NCI-H1092 (cell line): ENCODE results near the gene TTC23L.
"Not testable (repeated sequence)": the region's sequence is repeated elsewhere in the genome, so short reads cannot be mapped to it uniquely, and the experiment has no call there.

Source experiments
- DNase-seq: peaks from one replicate; lab custom pipeline; 2025; lab: John Stamatoyannopoulos, UW

TTC23L gene, protein sequence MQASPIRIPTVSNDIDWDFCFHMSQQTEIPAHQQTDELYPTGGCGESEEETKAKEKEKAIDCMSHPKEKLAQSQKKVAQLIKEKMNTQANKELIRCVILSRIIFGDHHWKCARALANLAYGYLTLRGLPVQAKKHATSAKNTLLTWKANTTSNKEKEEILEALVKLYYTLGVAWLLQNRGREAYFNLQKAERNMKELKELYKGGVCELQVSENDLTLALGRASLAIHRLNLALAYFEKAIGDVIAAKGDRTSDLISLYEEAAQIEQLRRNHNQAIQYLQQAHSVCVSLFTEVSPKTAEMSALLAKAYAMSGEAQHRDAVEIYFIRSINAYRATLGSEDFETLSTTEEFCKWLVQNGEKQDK

DNA sequence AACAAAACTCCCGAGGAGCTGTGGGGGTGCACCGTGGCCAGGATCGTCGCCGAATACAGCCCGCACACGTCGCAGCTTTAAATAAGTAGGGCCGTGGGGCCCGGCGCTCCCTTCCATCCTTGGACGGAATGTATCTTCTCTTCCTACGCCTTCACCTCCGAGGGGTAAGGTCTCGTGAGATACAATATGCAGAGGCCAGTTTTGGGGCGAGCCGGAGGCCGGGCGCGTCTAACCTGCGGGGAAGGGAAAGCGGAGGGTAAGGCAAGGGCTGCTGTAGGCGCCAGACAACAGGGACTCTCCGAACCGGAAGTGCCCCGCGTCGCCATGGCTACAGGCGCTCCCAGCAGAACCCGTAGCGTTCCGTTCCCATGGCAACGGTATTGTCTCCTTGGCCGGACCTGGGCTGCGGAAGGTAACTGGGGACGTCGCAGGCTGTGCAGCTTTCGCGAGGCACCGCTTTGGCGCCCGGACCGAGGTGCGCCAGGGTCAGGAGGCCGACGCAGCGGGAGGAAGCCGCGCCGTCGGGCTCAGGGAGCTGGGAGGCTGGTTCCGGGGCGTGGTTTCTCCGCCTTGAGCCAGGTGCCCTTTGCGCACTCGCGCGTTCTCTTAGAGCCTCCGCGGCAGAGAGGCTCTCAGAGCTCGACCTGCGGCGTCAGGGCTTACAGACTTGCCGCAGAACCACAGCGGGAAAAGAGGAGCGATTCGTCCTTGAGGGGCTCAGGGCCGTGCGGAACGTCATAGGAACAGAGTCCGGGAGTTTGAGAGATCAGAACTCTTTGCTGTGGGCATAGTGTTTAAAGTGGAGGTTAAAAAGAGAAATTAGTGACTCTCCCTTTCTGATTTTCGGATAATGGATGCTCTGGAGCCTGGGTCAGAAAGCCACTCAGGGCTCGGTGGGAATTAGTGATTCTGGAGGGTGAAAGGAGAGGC is at the start of gene TTC23L:
TSS of gene TTC23L (plus strand) at position 380 of the 930 bp plus-strand sequence. CDS start 1,508 bp downstream, outside the sequence.
- DNase-seq, result peak; percentile 96

DNA sequence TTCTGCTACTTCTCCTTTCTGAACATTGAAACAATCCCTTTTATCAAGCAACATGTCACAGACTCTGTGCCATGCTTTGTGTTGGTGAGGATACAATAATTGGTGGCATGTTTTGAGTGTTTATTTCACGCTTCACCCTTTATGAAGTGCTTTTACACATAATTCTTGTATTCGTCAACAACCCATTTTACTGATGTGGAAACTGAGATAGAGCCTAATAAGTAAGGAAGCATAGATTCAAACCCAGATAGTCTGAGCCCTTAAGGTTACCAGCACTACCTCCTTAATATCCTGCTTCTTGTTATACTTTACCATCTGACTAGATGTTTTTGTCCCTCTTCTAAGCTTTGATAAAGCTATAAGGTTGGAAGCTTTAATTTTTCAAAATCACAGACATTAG is 49.3 kb upstream of the TTC23L start:
- DNase-seq, result no peak

DNA sequence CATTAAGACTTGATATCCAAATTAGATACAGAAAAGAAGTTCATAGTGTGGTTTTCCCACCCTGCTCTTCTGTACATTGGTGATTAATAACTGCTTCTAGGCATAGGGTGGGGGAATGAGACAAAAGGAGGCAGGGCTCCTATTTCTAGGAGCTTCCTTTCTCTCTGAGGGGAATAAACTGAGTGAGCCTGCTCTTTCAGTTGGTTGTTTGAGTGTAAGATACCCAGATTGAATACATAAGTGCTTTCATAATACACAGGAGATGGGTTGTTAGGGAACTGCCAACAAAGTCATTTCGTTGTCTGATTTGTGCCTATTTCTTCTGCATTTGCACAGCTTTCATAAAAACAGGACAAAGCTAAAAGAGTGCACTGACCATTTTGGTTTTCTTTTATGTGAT is 48.9 kb upstream of the TTC23L start:
- DNase-seq, result no peak

DNA sequence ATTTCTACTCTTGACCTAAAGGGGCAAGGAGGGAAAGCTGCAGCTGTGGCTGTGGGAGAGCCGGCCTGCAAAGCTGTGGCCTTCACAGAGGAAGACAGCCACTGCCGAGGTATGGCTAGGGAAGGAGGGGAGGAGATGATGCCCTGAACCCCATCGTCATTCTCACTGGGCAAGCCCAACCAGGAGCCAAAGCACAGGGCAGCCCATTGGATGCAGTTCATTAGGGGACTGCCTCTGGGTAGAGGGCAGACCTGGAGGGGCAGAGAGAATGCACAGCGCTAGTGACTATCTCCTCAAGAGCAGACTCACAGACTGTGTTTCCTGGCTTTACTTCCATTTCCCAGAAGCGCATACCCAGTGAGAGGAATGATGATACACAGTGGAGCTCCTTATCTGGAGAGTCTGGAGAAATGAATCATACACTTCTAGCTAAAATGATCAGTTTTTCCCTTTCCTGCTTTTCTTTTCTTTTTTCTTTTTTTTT is 47.2 kb upstream of the TTC23L start:
- DNase-seq, result no peak

DNA sequence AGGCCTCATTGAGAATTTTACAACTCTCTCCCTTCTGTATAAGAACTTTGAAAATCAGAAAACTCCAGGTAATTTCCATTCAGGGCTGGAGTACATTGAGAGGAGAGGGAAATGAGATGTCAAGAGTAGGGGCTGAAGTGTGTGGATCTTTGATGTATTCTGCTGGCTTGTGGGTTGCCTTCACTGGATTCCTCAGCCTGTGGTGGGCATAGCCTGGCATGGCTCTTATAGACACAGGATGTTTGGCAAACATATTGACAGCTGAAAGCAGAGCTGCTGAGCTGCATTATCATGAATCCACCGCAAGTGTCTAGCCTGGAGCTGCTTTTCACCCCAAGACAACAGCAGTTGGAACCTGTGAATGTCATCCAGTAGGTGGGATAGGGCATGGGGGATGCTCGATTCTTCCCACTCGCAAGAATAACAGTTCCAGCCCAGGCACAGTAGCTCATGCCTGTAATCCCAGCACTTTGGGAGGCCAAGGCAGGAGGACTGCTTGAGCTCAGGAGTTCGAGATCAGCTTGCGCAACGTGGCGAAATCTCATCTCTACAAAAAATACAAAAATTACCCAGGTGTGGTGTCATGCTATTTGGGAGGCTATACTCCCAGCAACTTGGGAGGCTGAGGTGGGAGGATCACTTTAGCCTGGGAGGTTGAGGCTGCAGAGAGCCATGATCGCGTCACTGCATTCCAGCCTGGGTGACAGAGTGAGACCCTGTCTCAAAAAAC is 36.0 kb upstream of the TTC23L start:
- DNase-seq, result no peak

DNA sequence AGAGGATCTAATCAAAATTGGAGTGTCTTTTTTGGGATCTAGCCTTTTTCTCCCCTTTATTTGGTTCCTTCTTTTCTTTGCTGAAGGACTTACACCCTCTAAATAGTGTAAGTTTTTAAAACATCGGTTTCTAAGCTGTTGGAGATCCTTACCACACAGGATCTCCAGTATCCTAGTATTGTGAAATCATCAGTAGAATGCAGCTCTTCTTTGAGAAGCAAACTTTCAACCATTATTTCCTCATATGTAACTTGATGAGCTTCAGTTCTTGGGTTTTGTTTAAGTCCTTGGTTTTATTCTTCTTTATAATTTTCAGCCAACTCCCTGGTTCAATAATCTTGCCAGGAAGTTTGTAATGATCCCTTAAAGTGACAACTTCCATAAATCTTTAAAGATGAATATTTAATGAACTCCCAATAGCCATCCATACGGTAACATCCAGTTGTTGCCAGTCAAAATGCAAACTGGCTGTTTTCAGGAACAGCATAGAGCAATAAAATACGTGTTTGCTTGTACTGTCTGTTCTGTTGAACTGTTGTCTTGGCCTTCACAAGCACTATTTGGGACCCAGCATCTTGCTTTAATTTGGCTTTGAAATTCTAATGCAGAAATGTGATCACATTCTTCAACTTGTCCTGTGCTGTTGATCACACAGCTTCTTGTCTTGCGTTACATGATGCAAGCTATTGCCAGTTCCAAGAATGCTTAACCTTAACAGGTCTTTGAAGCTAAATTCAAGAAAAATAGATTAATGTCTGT is 34.8 kb upstream of the TTC23L start:
- DNase-seq, result no peak

DNA sequence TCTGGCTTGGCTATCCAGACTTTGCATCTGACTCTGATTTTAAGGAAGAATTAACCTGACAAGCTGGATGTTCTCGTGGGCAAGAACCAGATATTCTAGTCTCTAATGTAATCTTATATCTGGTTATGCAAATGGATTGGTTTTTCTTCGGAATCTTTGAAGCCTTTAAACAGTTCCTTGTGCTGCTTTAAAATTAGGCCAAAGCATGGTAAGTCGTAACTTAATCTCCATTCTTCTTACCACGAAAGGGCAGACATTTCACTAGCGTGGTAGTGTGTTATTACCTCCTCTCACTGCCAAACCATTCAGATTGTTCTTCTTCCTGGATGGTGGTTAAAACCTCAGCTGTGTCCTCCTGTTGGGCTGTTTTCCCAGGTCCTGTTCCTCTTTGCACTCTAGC is 34.1 kb upstream of the TTC23L start:
- DNase-seq, result no peak

DNA sequence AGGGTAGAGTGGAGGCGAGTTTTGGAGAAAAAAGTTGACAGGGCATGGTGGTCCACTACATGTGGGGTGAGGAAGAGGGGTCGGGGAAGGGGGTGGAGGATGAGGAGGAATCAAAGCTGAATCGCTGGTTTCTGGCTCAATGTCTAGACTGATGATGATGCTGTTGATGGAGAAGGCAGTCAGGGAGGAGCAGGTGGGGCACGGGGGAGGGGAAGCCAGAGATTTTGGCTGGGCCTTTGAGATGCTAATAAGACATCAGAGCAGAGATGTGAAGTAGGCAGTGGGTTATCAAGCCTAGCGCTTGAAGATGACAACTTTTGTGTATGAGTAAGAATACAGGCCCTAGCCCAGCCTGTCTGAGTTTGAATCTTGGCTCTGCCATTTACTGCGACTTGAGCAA is 32.4 kb upstream of the TTC23L start:
- no peak for DNase-seq

DNA sequence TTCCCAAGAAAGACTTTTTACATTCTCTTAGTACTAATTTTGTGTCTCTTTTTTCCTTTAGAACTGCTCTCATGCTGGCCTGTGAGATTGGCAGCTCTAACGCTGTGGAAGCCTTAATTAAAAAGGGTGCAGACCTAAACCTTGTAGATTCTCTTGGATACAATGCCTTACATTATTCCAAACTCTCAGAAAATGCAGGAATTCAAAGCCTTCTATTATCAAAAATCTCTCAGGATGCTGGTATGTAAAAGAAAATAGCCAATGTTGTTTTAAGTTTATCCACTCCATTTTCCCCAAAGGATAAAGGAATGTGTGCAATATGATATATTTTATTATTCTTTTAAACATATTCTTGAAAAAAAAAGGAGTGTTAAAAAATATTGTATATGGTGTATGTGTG is 27.3 kb upstream of the TTC23L start:
- DNase-seq, result no peak

DNA sequence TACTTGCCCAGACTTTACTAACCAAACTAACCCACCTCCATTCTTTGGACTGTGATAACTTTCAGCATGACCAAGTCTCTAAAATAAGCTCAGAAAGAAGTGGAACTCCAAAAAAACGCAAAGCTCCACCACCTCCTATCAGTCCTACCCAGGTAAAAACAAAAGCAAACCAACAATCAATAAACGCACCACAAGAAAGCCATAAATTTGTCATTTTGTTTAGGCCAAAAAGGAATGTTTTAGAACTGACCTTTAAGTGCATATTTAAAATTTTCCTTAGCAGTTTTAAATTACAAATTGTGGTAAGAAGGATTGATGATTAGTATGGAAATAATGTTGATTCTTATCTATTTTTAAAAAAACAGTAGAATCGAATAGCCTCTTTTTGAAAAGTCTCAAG is 25.5 kb upstream of the TTC23L start:
- no peak for DNase-seq

DNA sequence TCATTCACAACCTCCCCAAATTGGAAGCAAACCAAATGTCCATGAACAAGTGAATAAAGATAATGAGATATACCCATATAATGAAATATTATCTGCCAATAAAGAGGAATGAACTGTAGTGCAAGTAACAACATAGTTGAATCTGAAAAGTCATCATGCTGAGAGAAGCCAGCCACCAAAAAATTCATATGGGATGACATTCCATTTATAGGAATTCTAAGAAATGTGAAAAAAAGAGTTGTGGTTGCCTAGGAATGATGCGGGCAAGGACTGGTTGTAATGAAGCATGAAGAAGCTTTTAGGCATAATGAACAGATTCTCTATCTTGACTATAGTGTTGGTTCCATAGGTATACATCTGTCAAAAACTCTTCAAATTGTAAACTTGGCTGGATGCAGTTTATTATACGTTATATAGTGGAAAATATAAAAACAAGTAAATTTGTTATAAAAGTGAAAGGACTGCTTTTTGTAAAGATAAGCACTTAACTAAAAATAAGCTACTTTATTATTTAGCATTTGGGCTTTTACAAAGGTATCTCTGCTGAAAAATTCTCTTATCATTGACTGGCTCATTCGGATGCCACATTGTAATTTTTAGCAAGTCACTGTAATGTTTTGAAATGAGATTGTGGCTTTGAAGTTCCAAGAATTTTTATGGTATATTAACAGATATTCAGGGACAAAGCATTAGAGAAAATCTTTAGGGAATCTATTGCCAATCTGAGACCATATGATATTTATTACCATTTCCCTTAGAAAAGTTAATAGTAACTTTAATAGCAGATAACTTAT is 21.2 kb upstream of the TTC23L start:
- DNase-seq, result no peak

DNA sequence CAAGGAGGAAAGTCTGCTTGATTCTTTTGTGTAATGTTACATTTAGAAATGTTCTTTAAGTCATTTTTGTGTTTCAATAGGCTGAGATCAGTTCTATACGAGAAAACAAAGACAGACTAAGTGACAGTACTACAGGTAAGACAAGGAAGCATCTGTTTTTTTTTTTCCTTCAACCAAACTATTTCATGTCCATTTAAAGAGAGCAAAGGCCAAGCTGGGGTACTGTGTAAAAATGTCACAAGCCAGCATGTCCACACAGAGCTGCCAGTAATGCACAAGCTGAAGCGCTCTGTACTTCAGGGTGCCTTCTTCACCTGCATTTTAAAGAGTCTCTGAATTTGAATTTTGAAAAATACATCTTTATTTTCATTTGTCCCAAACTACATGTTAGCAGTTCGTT is 20.2 kb upstream of the TTC23L start:
- no peak for DNase-seq

DNA sequence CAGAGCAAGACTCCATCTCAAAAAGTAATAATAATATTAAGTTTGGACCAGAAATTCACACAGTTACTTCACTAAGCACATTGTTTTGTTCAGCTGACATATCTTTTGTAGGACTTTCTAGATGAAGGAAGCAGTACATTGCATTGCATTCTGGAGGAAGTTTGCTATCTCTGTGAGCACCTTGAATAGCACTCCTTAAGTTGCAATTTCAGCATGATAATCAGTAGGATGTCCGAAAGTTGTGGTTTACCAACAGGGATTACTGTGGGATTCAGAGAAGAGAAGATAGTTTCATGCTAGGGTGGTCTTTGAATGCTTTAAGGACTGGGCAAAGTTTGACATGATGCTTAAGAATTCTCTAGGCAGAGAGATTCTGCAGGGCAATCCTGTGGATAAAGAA is 18.4 kb upstream of the TTC23L start:
- no peak for DNase-seq

DNA sequence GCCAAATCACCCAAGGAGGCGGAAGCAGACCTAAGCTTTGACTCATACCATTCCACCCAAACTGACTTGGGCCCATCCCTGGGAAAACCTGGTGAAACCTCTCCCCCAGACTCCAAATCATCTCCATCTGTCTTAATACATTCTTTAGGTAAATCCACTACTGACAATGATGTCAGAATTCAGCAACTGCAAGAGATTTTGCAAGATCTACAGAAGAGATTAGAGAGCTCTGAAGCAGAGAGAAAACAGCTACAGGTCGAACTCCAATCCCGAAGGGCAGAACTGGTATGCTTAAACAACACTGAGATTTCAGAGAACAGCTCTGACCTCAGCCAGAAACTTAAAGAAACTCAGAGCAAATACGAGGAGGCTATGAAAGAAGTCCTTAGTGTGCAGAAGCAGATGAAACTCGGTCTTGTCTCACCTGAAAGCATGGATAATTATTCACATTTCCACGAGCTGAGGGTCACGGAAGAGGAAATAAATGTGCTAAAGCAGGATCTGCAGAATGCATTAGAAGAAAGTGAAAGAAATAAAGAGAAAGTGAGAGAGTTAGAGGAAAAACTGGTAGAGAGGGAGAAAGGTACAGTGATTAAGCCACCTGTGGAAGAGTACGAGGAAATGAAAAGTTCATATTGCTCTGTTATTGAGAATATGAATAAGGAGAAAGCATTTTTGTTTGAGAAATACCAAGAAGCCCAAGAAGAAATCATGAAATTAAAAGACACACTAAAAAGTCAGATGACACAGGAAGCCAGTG is 15.8 kb upstream of the TTC23L start:
- no peak for DNase-seq

DNA sequence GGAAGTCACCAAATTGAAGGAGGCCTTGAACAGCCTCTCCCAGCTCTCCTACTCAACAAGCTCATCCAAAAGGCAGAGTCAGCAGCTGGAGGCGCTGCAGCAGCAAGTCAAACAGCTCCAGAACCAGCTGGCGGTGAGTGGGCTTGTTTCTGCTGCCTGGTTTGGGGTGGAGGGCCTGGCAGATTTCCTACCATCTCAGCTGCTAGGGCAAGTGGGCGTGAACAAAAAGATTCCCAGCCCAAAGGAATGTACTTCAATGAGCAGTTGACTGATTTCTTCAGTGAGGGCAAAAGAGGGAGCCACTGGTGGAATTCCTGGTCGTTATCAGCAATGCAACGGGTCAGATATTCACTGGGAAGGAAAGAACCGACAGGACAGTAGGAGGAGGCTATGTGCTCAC is 12.6 kb upstream of the TTC23L start:
- no peak for DNase-seq

DNA sequence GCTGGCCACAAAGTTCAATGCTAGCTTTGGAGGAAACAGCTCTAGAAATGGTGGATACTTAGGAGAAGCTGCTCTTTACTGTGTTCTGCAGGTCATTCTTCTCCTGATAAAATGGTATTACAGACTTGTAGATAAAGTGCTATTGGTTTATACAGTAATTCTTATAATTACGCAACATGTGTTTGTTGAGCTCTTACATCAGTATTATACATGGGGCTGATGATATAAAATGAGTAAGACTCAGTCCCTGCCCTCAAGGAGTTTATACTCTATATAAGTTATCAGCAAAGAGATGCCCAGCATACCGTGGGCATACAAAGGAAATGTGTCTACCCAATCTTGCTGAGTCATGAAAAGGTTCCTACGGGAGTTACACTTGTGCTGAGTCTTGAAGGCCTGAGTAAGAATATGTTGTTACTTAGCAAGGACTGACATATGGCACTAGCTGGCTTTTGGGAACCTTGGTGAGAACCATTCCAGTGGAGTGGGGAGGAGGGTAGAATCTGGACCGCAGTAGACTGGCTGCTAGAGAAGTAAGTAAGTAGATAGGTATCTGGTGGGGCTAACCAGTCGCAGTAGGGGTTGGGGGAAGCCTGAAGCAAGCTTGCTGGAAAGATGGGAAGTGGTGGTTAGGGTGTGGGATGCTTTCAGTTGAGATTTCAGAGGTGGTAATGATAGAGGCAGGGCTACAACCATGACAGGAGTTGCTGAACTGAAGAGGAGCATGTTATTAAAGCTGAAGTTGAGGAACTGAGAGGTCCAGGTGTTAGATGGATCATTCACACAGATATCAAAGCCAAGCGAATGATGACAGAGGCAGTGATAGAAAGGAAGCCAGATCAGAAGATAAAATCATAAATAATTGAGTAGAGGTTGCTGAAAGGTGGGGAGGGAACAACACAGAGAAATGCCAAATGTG is 11.1 kb upstream of the TTC23L start:
- no peak for DNase-seq

DNA sequence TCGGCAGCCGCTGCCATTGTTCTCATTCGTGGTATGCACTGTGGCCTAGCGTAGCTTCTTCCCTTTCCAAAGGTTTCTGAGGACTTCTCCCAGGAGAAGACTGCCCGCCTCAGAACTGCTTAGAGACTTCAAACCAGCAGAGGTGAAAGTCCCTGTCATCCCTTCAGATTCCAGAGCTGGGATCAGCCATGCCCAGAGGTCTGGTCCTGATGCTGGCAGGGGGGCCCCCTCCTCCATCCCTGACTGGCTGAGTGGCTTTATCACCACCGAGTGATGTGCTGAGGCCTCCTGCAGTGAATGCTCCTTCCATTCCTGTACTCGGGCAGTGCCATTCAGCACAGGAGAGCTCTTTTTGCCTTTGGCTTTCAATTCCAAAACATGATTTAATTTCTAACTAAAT is 8.1 kb upstream of the TTC23L start:
- not testable (repeated sequence) for DNase-seq

DNA sequence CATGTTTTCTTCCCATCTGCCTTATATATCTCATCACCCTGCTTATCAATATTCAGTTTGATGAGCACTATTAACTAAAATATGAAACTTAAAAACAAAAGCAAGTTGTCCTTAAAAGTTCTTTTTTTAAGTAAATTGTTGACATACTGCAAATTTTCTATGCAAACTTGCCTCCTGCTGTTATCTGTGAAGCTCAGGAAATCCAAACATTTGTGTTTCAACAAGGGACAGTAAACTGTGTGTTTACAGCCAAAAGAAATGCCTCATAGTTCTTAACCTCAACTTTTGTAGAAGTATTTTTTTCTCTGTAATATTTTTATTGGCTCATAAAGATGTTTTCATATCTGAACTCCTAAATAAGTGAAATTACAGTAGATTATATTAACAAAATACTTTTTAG is 7.7 kb upstream of the TTC23L start:
- DNase-seq, result no peak

DNA sequence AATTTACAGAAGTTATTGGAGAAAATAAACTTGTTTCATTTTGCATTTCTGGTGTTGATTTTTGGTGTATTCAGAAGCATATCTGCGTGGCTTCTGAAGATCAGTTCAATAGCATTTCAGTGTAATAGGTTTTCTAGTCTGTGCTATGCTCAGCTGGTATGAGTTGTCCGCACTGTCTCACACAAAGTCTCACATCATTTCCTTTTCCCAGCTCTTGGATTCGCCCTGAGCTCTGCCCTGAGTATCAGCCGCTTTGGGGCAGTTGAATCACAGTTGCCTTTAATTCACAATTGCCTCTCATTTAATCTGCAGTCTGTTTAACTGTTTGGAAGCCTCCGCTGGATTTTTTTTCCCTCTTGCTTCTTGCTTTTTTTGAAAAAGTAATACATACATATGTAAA is 6.4 kb upstream of the TTC23L start:
- no peak for DNase-seq
